LNCaP clone FGC (cell line): Measurements from ENCODE around the gene STK40.
A peak's percentile ranks its signal among the peaks of the same experiment; 100 is the strongest.

ENCODE experiments used
- DNase-seq: peaks from one replicate; pipeline ENCODE4 v3.0.0-alpha.2; 2011; ENCODE audit warnings: low read depth
- H3K4me3 ChIP-seq: 2 replicates; pipeline ENCODE4 v1.5.1; 2011; ENCODE audit warnings: mild to moderate bottlenecking, low read depth, low read length, control low read depth
- TF ChIP-seq, protein P1 (sequence below): IDR thresholded peaks from 2 replicates; pipeline ENCODE4 v1.5.1; 2012; ENCODE audit warnings: mild to moderate bottlenecking; ENCODE audit not compliant: control insufficient read depth, insufficient read depth; ENCODE audit errors: extremely low read depth

The STK40 gene

DNA sequence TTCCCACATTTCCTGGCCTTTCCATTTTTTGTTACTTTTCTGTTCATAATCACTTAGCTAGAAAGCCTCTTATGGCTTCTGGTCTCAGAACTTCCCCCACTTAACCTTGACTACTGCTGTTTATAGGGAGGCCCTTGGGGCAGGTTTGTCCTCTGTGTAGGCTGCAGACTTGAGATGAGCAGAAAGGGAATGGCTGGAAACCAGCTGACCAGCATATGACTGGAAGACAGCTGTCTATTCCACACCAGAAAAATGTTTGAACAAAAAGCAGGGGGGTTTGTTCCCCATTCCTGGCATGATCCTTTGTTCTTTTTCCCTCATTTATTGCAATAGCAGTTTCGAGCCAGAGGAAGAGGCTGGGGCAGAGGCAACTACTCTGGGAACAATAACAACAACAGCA, 84.5 kb downstream of the STK40 start:
- H3K4me3 ChIP-seq = no peak overlapping the region
- no peak for DNase-seq
- TF ChIP-seq, protein P1, sequence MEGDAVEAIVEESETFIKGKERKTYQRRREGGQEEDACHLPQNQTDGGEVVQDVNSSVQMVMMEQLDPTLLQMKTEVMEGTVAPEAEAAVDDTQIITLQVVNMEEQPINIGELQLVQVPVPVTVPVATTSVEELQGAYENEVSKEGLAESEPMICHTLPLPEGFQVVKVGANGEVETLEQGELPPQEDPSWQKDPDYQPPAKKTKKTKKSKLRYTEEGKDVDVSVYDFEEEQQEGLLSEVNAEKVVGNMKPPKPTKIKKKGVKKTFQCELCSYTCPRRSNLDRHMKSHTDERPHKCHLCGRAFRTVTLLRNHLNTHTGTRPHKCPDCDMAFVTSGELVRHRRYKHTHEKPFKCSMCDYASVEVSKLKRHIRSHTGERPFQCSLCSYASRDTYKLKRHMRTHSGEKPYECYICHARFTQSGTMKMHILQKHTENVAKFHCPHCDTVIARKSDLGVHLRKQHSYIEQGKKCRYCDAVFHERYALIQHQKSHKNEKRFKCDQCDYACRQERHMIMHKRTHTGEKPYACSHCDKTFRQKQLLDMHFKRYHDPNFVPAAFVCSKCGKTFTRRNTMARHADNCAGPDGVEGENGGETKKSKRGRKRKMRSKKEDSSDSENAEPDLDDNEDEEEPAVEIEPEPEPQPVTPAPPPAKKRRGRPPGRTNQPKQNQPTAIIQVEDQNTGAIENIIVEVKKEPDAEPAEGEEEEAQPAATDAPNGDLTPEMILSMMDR = no peak

DNA sequence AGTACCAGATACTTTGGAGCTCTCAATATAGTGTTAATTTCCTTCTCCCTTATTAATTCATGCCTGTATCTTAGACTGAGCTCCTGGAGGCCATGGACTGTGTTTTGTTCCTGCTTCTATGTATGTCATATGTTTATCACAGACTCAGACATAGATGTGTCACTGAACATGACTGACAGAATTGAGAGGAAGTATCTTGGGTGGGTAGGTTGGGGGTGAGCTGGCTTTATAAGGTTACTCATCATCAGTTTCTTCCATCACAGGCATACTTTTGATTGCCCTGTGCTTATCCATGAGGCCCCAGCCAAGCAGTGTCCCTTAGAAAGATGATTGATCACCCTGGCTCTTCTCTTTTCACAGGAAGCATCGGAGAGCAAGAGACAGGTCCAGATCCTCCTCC, 85.2 kb downstream of the STK40 start:
- TF ChIP-seq, protein P1 = no peak
- H3K4me3 ChIP-seq = no peak overlapping the region
- DNase-seq = no peak

DNA sequence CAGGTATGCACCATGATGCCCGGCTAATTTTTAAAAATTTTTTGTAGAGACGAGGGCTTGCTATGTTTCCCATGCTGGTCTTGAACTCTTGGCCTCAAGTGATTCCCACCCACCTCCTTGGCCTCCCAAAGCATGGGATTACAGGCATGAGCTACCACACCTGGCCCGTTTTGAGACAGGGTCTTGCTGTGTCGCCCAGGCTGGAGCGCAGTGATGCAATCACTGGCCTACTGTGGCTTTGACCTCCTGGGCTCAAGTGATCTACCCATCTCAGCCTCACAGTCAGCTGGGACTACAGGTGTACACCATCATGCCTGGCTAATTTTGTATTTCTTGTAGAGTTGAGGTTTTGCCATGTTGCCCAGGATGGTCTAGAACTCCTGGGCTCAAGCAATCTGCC, 87.1 kb downstream of the STK40 start:
- TF ChIP-seq, protein P1 = no peak
- DNase-seq = no peak
- H3K4me3 ChIP-seq = no peak overlapping the region

DNA sequence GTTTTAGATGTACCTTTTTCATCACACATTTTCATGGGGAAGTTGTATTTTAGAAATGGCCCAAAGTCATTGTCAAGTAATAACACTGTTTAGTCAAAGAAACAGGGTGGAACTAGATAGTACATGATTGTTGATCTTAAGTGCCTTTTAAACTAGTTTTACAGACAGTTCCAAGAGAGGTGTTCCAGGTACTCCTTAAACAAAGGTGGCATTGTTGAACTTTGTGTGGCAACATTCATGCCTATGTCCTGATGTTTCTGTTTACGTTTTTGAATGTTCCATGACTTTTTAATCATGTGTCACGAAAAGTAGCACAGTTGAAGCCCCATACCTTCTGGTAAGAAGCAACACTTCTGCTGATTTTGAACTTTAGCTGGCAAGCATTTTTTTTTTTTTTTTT, 88.7 kb downstream of the STK40 start:
- peak; percentile 89 for DNase-seq
- TF ChIP-seq, protein P1 = no peak
- H3K4me3 ChIP-seq = no peak overlapping the region

DNA sequence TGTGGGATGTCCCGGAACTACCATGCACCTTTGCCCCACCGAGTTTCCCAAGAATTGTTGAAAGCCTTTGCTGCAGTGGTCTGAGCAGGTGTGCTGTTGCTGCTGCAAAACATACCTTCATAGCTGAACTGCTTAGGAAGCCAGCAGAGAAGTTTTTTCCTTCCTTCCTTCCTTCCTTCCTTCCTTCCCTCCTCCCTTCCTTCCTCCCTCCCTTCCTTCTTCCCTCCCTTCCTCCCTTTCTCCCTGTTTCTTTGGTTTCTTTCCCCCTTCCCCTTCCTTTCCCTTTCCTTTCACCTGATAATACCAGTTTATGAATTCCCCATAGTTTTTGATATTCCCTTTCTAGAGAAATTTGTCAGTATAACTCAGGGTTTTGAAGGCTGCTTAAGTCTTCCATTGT, 90.3 kb downstream of the STK40 start:
- DNase-seq = no peak
- TF ChIP-seq, protein P1 = no peak
- H3K4me3 ChIP-seq = no peak overlapping the region
